Measurements from ENCODE around the gene NCAM2. TPM values are rescaled to one million over a fixed set of nuclear protein-coding genes. Genes with fewer than 3 reads are reported as not detected.

NCAM2 gene
- total and polyA plus RNA-seq, 2 donors (not counting 3 experiments of a cell fraction or from before 2014, with no cell fraction given): 0.11 to 0.27 TPM

GRCh38 chr21:21213297-21213696, 215.1 kb downstream of the NCAM2 start:
- CTCF ChIA-PET: no interaction called here
- intact Hi-C loops (cut with micrococcal nuclease) (no loop called here), dilution Hi-C loops (cut with MboI; ENCODE audit: extremely low pct_ligation_motif_present, low sequenced_read_pairs) (no loop called here)
- H3K9ac ChIP-seq (replicated peaks; ENCODE audit: extremely low read depth, insufficient read depth, low read length): no peak overlapping the region
- no peak for TF ChIP-seq GATA2 (IDR thresholded peaks at IDR 0.05; ENCODE audit: insufficient read depth, insufficient read length, low read depth, low read length)
- no peak for TF ChIP-seq POLR2AphosphoS5 (IDR thresholded peaks at IDR 0.05; ENCODE audit: insufficient read depth, low read depth, low read length)
- no peak for TF ChIP-seq MYC (IDR thresholded peaks at IDR 0.05; ENCODE audit: low read depth, low read length)
- no peak for TF ChIP-seq FOS (IDR thresholded peaks at IDR 0.05; ENCODE audit: borderline replicate concordance, insufficient read depth, low read length)
- TF ChIP-seq POLR2A (IDR thresholded peaks at IDR 0.05; ENCODE audit: low read depth, low read length): no peak
- TF ChIP-seq JUN (IDR thresholded peaks at IDR 0.05; ENCODE audit: borderline replicate concordance, insufficient read depth, insufficient read length, low read depth): no peak
- TF ChIP-seq CTCF (IDR thresholded peaks at IDR 0.05; ENCODE audit: extremely low read depth in 1 of 2, insufficient read depth in 1 of 2, low read depth in 1 of 2, low read length in 2 of 2): no peak
- TF ChIP-seq MAX (IDR thresholded peaks at IDR 0.05; ENCODE audit: insufficient read depth, insufficient read length): no peak
- FAIRE-seq: no peak
- H3K4me1 ChIP-seq (ENCODE audit: control insufficient read depth, extremely low read depth, insufficient read depth, low read length): no peaks in the 10 kb centered on the region
- H2AFZ ChIP-seq (ENCODE audit: low read depth, low read length): no peak overlapping the region
- no peaks in the 10 kb centered on the region for H3K79me2 ChIP-seq (ENCODE audit: control insufficient read depth, insufficient read depth, low read length)
- H4K20me1 ChIP-seq (replicated peaks; ENCODE audit: control insufficient read depth, extremely low read depth, insufficient read depth, low read length): no peaks in the 10 kb centered on the region
- no peak overlapping the region for H3K27ac ChIP-seq (ENCODE audit: insufficient read depth, low read depth, low read length)
- POLR2A ChIA-PET: no interaction called here
- no peaks in the 10 kb centered on the region for H3K36me3 ChIP-seq (ENCODE audit: control insufficient read depth in 2 of 2, extremely low read depth in 1 of 2, insufficient read depth in 2 of 2, low read length in 2 of 2)
- BruUV-seq (replicated peaks): no TSS peak
- H3K9me3 ChIP-seq (replicated peaks; ENCODE audit: control insufficient read depth, insufficient read depth, low read length): no peaks in the 10 kb centered on the region
- H3K4me2 ChIP-seq (ENCODE audit: insufficient read depth, low read length): no peak overlapping the region
- DNase-seq (ENCODE audit: low read depth, low spot score): no peak
- no peaks in the 10 kb centered on the region for H3K9me1 ChIP-seq (replicated peaks; ENCODE audit: control insufficient read depth, extremely low read depth, insufficient read depth, low read length)
- no peak overlapping the region for H3K4me3 ChIP-seq (replicated peaks in 1 of 3; ENCODE audit: insufficient read depth in 1 of 3, low read depth in 1 of 3, low read length in 3 of 3)
- no peaks in the 10 kb centered on the region for H3K27me3 ChIP-seq (ENCODE audit: control insufficient read depth in 2 of 2, insufficient read depth in 2 of 2, low read length in 2 of 2)
